ENCODE measurements around the gene ZFP36. TPM values are rescaled to one million over a fixed set of nuclear protein-coding genes. Genes with fewer than 3 reads are reported as not detected.

ZFP36 gene
- total and polyA plus RNA-seq, 2 of the 8 experiments (the other 6 are each of a cell fraction or from before 2014, with no cell fraction given): 4.0 to 10.9 TPM

DNA sequence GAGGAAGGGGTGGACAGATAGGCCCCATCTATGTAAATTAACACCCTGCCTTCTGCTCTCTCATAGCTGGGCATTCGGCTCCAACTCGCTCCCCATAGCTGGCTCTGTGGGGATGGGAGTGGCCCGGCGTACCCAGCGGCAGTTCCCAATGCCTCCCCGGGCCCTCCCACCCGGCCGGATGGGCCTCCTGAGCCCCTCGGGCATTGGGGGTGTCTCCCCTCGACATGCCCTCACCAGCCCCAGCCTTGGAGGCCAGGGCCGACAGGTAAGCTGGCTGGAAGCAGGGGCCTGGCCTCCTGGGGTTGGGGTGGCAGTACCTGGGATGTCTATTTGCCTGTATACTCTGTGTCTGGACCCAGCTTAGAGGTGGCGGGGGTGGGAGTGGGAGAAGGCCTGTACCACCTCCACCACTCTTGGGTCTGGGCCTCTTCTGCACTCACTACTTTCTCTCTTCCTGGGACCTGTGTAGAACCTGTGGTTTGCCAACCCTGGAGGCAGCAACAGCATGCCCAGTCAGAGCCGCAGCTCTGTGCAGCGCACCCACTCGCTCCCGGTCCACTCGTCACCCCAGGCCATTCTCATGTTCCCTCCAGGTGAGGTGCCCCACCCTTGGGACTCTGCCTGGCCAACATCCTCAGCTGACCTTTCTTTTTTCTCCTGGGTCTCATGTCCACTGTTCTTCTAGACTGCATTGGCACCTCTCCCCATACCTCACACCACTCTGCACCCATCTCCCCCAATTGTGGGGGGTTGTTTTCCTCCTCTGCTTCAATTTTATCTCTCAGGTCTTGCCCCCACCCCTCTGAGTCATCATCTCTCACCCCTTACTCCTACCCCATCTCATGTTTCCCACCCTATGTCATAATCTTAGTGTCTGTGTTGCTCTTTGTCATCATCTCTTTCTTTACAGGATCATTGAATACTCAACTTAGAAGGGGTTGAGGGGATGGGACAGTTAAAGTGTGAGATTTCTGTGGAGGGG is 25.8 kb upstream of the ZFP36 start:
- H2BK5ac ChIP-seq (ENCODE audit: low read depth, low read length): no peak overlapping the region
- H2BK20ac ChIP-seq (ENCODE audit: low read length): no peak overlapping the region
- no peaks in the 10 kb centered on the region for H3K23me2 ChIP-seq (ENCODE audit: low read depth, low read length)
- peaks cover 0 to 6% (median 0%) of the 10 kb centered on the region in 4 experiments; a peak in 2 of 7 replicates for H3K4me1 ChIP-seq (replicated peaks in 1 of 4; ENCODE audit: control insufficient read depth in 3 of 4, insufficient read depth in 4 of 4, low read length in 3 of 4)
- ChIA-PET POLR2A (ENCODE audit: partially characterized antibody) (interaction anchor here (0.6 to 4.3 kb wide), 6 partner anchors 10 to 479 kb away, joined by 3 to 20 read pairs (median 3); partner anchors contain the start of genes MED29, PAF1 and PLEKHG2), CTCF (ENCODE audit: partially characterized antibody) (interaction anchor here (0.6 to 3.2 kb wide), 5 partner anchors 17 to 1637 kb away, joined by 3 to 10 read pairs (median 3); partner anchors contain the start of gene SAMD4B)
- no peak overlapping the region for H3K18ac ChIP-seq (ENCODE audit: extremely low read depth, low read length)
- no peak overlapping the region for H4K91ac ChIP-seq (replicated peaks; ENCODE audit: insufficient read length, low read length)
- H3K14ac ChIP-seq (ENCODE audit: insufficient read length): no peak overlapping the region
- no peak overlapping the region for H3K4ac ChIP-seq (replicated peaks; ENCODE audit: insufficient read length, low read depth, low read length)
- DNase-seq (ENCODE audit: low read depth in 1 of 2, low spot score in 2 of 2) (no peak), FAIRE-seq (no peak)
- peaks cover 0 to 5% of the 10 kb centered on the region in 2 experiments for H4K20me1 ChIP-seq (replicated peaks in 1 of 2; ENCODE audit: control insufficient read depth in 1 of 2, insufficient read depth in 2 of 2, low read length in 2 of 2)
- H3K27ac ChIP-seq (ENCODE audit: low read depth, low read length): no peak overlapping the region
- WGBS, 2 experiments (ENCODE audit: extremely low coverage in 1 of 2, insufficient coverage in 1 of 2, insufficient read length in 1 of 2, insufficient replicate concordance in 2 of 2, low coverage in 1 of 2, low lambda C conversion rate in 2 of 2, missing lambda C conversion rate in 1 of 2): 100% methylated on average over 7 of the region's 17 CpGs; no CpG with 5 or more reads in 1 of the 2 experiments
- TF ChIP-seq CREB1 (IDR thresholded peaks at IDR 0.05) (no peak), KDM4A (IDR thresholded peaks at IDR 0.05; ENCODE audit: low read depth, low read length, severe bottlenecking) (no peak), EP300 (IDR thresholded peaks at IDR 0.05; ENCODE audit: borderline replicate concordance in 1 of 2, low read depth in 2 of 2, low read length in 2 of 2) (no peak), GABPA (IDR thresholded peaks at IDR 0.05; ENCODE audit: borderline replicate concordance, insufficient read depth, low read length) (no peak), FOSL1 (IDR thresholded peaks at IDR 0.05; ENCODE audit: insufficient read depth, low read depth, low read length) (no peak), TAF7 (optimal IDR thresholded peaks at IDR 0.05; ENCODE audit: borderline replicate concordance, low read depth, low read length) (no peak), PHF8 (conservative IDR thresholded peaks at IDR 0.05; ENCODE audit: low read depth, low read length) (no peak), SP2 (IDR thresholded peaks at IDR 0.05; ENCODE audit: low read length) (no peak)
- TF ChIP-seq, protein P1, sequence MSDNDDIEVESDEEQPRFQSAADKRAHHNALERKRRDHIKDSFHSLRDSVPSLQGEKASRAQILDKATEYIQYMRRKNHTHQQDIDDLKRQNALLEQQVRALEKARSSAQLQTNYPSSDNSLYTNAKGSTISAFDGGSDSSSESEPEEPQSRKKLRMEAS (IDR thresholded peaks at IDR 0.05): no peak
- peaks cover 43 to 85% (median 63%) of the 10 kb centered on the region in 4 experiments for H3K36me3 ChIP-seq (ENCODE audit: control insufficient read depth in 2 of 4, insufficient read depth in 4 of 4, low read length in 3 of 4)
- no peak overlapping the region for H2AK5ac ChIP-seq (ENCODE audit: low read depth, low read length)
- no peak overlapping the region for H3K4me2 ChIP-seq (ENCODE audit: insufficient read depth in 1 of 2, low read depth in 2 of 2, low read length in 2 of 2)
- H3K79me2 ChIP-seq (ENCODE audit: control insufficient read depth in 1 of 2, insufficient read depth in 2 of 2, low read length in 2 of 2): no peaks in the 10 kb centered on the region
- H2BK12ac ChIP-seq (ENCODE audit: low read depth, low read length): no peak overlapping the region
- no peaks in the 10 kb centered on the region for H3K27me3 ChIP-seq (replicated peaks in 1 of 4; ENCODE audit: control insufficient read depth in 3 of 4, extremely low read depth in 1 of 4, insufficient read depth in 3 of 4, low read length in 3 of 4)
- no peak overlapping the region for H3K9ac ChIP-seq (replicated peaks in 1 of 4; ENCODE audit: extremely low read depth in 1 of 4, low read depth in 3 of 4, low read length in 3 of 4)
- H3K79me1 ChIP-seq (ENCODE audit: low read depth, low read length): no peaks in the 10 kb centered on the region; the same call in 1 of the 2 replicates
- no peak overlapping the region for H2BK15ac ChIP-seq (ENCODE audit: low read length)
- no peak overlapping the region for H4K5ac ChIP-seq (ENCODE audit: insufficient read length, low read depth, low read length)
- H3K9me3 ChIP-seq (ENCODE audit: insufficient read depth in 2 of 2, low read depth in 1 of 2, low read length in 1 of 2): no peaks in the 10 kb centered on the region
- H2AFZ ChIP-seq (ENCODE audit: low read length): no peak overlapping the region
- H3K4me3 ChIP-seq (ENCODE audit: extremely low read depth in 1 of 4, insufficient read depth in 2 of 4, low read depth in 3 of 4, low read length in 4 of 4): no peak overlapping the region
- H2BK120ac ChIP-seq (replicated peaks; ENCODE audit: low read depth, low read length): no peak overlapping the region
- H4K8ac ChIP-seq (ENCODE audit: extremely low read depth, insufficient read depth, low read length): no peak overlapping the region
- no peak overlapping the region for H3K56ac ChIP-seq (replicated peaks; ENCODE audit: insufficient read length, low read depth, low read length)
- no peak overlapping the region for H3K23ac ChIP-seq (ENCODE audit: insufficient read length)

Data from H1 (cell line).